ENCODE measurements around the gene GALNT6.

DNA sequence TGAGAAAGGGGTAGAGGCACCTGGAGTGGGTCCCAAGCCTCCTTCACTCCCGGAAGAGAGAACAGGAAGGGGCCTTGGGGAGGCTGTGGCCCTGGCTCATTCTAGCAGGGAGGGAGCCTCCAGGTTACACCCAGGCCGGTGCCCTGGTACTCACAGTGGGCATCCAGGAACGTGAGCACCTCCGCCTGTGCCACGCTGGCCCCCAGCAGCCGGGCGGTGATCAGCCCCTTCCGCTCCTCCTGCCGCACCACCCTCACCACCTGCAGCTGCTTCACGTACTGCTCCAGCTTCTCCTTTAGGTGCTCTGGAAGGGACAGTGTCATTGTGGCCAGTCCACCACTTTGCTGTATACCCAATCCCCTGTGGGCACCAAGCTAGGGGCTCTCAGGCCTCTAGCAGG lies 25.9 kb downstream of the GALNT6 start:
- TF ChIP-seq CEBPB (IDR thresholded peaks at IDR 0.05; ENCODE audit: borderline replicate concordance, low read depth, low read length): no peak
- TF ChIP-seq, protein P1, sequence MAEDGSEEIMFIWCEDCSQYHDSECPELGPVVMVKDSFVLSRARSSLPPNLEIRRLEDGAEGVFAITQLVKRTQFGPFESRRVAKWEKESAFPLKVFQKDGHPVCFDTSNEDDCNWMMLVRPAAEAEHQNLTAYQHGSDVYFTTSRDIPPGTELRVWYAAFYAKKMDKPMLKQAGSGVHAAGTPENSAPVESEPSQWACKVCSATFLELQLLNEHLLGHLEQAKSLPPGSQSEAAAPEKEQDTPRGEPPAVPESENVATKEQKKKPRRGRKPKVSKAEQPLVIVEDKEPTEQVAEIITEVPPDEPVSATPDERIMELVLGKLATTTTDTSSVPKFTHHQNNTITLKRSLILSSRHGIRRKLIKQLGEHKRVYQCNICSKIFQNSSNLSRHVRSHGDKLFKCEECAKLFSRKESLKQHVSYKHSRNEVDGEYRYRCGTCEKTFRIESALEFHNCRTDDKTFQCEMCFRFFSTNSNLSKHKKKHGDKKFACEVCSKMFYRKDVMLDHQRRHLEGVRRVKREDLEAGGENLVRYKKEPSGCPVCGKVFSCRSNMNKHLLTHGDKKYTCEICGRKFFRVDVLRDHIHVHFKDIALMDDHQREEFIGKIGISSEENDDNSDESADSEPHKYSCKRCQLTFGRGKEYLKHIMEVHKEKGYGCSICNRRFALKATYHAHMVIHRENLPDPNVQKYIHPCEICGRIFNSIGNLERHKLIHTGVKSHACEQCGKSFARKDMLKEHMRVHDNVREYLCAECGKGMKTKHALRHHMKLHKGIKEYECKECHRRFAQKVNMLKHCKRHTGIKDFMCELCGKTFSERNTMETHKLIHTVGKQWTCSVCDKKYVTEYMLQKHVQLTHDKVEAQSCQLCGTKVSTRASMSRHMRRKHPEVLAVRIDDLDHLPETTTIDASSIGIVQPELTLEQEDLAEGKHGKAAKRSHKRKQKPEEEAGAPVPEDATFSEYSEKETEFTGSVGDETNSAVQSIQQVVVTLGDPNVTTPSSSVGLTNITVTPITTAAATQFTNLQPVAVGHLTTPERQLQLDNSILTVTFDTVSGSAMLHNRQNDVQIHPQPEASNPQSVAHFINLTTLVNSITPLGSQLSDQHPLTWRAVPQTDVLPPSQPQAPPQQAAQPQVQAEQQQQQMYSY (CRISPR knock-in tag; IDR thresholded peaks at IDR 0.05): no peak
- no peak for TF ChIP-seq ZNF557 (CRISPR knock-in tag; IDR thresholded peaks at IDR 0.05)
- TF ChIP-seq KDM1A (CRISPR knock-in tag; IDR thresholded peaks at IDR 0.05): no peak
- no peak for TF ChIP-seq RAD21 (CRISPR knock-in tag; IDR thresholded peaks at IDR 0.05)
- no peak for TF ChIP-seq MBD4 (IDR thresholded peaks at IDR 0.05; ENCODE audit: borderline replicate concordance, low read length)
- no peak for TF ChIP-seq FOXK2 (IDR thresholded peaks at IDR 0.05)

All from HepG2 (cell line).